ENCODE results near the gene TMEM132A.

TMEM132A gene

DNA sequence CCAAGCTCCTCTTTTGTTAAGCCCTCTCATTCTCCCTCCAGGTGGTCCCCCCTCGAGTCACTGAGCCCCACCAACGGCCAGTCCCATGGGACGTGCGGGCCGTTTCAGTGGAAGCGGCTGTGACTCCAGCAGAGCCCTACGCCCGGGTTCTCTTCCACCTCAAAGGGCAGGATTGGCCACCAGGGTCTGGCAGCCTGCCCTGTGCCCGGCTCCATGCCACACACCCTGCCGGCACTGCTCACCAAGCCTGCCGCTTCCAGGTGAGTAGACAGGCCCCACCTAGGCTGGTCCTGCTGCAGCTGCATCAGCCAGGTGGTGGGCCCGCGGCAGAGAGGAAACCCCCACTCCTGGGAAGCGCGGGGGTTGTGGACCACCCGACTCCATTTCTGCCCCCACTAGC lies 3.3 kb downstream of the TMEM132A start:
- peaks cover 4% of the 10 kb centered on the region; the same call in 1 of the 2 replicates for H4K20me1 ChIP-seq (ENCODE audit: insufficient read depth, low read length)
- no peaks in the 10 kb centered on the region for H3K4me1 ChIP-seq (ENCODE audit: low read length)
- no peak overlapping the region for H3K4me2 ChIP-seq (ENCODE audit: low read depth, low read length)
- TF ChIP-seq EZH2 (optimal IDR thresholded peaks at IDR 0.05; ENCODE audit: low read depth, low read length): no peak
- TF ChIP-seq EZH2phosphoT487 (IDR thresholded peaks at IDR 0.05; ENCODE audit: low read length): no peak
- TF ChIP-seq, protein P1, sequence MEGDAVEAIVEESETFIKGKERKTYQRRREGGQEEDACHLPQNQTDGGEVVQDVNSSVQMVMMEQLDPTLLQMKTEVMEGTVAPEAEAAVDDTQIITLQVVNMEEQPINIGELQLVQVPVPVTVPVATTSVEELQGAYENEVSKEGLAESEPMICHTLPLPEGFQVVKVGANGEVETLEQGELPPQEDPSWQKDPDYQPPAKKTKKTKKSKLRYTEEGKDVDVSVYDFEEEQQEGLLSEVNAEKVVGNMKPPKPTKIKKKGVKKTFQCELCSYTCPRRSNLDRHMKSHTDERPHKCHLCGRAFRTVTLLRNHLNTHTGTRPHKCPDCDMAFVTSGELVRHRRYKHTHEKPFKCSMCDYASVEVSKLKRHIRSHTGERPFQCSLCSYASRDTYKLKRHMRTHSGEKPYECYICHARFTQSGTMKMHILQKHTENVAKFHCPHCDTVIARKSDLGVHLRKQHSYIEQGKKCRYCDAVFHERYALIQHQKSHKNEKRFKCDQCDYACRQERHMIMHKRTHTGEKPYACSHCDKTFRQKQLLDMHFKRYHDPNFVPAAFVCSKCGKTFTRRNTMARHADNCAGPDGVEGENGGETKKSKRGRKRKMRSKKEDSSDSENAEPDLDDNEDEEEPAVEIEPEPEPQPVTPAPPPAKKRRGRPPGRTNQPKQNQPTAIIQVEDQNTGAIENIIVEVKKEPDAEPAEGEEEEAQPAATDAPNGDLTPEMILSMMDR (IDR thresholded peaks at IDR 0.05; ENCODE audit: low read length): no peak
- H3K4me3 ChIP-seq (ENCODE audit: low read length): no peak overlapping the region
- H3K27ac ChIP-seq (ENCODE audit: low read length): no peak overlapping the region
- no peak overlapping the region for H2AFZ ChIP-seq (ENCODE audit: low read length)
- no peaks in the 10 kb centered on the region for H3K79me2 ChIP-seq (ENCODE audit: low read length)
- no peaks in the 10 kb centered on the region for H3K9me2 ChIP-seq (replicated peaks; ENCODE audit: insufficient read depth, low read length)
- H3K36me3 ChIP-seq (replicated peaks; ENCODE audit: insufficient read depth, low read length): no peaks in the 10 kb centered on the region
- no peak overlapping the region for H3K9ac ChIP-seq (ENCODE audit: low read length)
- H3K9me3 ChIP-seq (replicated peaks; ENCODE audit: insufficient read depth, low read length): no peaks in the 10 kb centered on the region
- DNase-seq: no peak
- peaks cover 26% of the 10 kb centered on the region for H3K27me3 ChIP-seq (replicated peaks; ENCODE audit: insufficient read depth, low read length)
- H3F3A ChIP-seq (ENCODE audit: insufficient read depth, low read length): peaks cover 11% of the 10 kb centered on the region; the same call in 1 of the 2 replicates

DNA sequence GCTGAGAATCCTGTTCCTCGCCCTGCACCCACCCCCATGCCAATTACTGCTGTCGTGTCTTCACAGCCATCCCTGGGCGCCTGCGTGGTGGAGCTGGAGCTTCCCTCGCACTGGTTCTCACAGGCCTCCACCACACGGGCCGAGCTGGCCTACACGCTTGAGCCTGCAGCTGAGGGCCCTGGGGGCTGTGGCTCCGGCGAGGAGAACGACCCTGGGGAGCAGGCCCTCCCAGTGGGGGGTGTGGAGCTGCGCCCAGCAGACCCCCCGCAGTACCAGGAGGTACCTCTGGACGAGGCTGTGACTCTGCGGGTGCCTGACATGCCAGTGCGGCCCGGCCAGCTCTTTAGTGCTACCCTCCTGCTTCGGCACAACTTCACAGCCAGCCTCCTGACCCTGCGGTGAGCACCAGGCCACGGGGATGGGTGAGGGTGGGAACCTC lies 4.3 kb downstream of the TMEM132A start:
- no peaks in the 10 kb centered on the region for H3K9me3 ChIP-seq (replicated peaks; ENCODE audit: insufficient read depth, low read length)
- TF ChIP-seq EZH2 (optimal IDR thresholded peaks at IDR 0.05; ENCODE audit: low read depth, low read length) (no peak), EZH2phosphoT487 (IDR thresholded peaks at IDR 0.05; ENCODE audit: low read length) (no peak)
- TF ChIP-seq, protein P1 (IDR thresholded peaks at IDR 0.05; ENCODE audit: low read length): no peak
- no peaks in the 10 kb centered on the region for H3K9me2 ChIP-seq (replicated peaks; ENCODE audit: insufficient read depth, low read length)
- peaks cover 4% of the 10 kb centered on the region; the same call in 1 of the 2 replicates for H3F3A ChIP-seq (ENCODE audit: insufficient read depth, low read length)
- H4K20me1 ChIP-seq (ENCODE audit: insufficient read depth, low read length): 0 out of 2 replicates have a peak, but pooled peaks cover under 1% of the 10 kb centered on the region
- H3K79me2 ChIP-seq (ENCODE audit: low read length): no peaks in the 10 kb centered on the region
- H3K27ac ChIP-seq (ENCODE audit: low read length): no peak overlapping the region
- H3K4me3 ChIP-seq (ENCODE audit: low read length): no peak overlapping the region
- no peak overlapping the region for H2AFZ ChIP-seq (ENCODE audit: low read length)
- DNase-seq: no peak
- H3K36me3 ChIP-seq (replicated peaks; ENCODE audit: insufficient read depth, low read length): no peaks in the 10 kb centered on the region
- H3K9ac ChIP-seq (ENCODE audit: low read length): no peak overlapping the region
- H3K27me3 ChIP-seq (replicated peaks; ENCODE audit: insufficient read depth, low read length): peaks cover 26% of the 10 kb centered on the region
- H3K4me1 ChIP-seq (ENCODE audit: low read length): no peaks in the 10 kb centered on the region
- H3K4me2 ChIP-seq (ENCODE audit: low read depth, low read length): no peak overlapping the region

DNA sequence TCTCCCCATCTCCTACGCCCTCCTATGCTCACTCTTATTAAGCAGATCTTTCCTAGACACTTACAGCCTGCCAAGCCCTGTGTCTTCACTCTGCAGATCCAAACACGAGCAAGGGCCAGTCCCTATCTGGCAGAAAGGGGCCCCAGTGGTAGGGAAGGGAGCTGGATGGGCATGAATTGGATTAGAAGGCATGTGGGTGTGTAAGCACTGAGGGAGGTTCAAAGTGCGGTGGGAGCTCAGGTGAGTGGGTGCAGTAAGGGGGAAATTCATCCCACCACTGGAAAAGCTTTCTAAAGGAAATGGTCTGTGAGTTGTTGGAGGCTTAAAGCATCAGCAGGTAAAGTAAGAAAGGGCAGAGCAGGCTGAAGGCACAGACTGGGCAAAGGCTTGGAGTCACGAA lies 5.5 kb downstream of the TMEM132A start:
- H3F3A ChIP-seq (ENCODE audit: insufficient read depth, low read length): peaks cover 4% of the 10 kb centered on the region; the same call in 1 of the 2 replicates
- TF ChIP-seq EZH2 (optimal IDR thresholded peaks at IDR 0.05; ENCODE audit: low read depth, low read length) (no peak), EZH2phosphoT487 (IDR thresholded peaks at IDR 0.05; ENCODE audit: low read length) (no peak)
- TF ChIP-seq, protein P1 (IDR thresholded peaks at IDR 0.05; ENCODE audit: low read length): no peak
- H4K20me1 ChIP-seq (ENCODE audit: insufficient read depth, low read length): no peaks in the 10 kb centered on the region
- H2AFZ ChIP-seq (ENCODE audit: low read length): no peak overlapping the region
- H3K36me3 ChIP-seq (replicated peaks; ENCODE audit: insufficient read depth, low read length): no peaks in the 10 kb centered on the region
- H3K4me3 ChIP-seq (ENCODE audit: low read length): no peak overlapping the region
- no peak overlapping the region for H3K4me2 ChIP-seq (ENCODE audit: low read depth, low read length)
- H3K79me2 ChIP-seq (ENCODE audit: low read length): no peaks in the 10 kb centered on the region
- peaks cover 27% of the 10 kb centered on the region for H3K27me3 ChIP-seq (replicated peaks; ENCODE audit: insufficient read depth, low read length)
- no peaks in the 10 kb centered on the region for H3K4me1 ChIP-seq (ENCODE audit: low read length)
- no peaks in the 10 kb centered on the region for H3K9me2 ChIP-seq (replicated peaks; ENCODE audit: insufficient read depth, low read length)
- no peak overlapping the region for H3K9ac ChIP-seq (ENCODE audit: low read length)
- no peaks in the 10 kb centered on the region for H3K9me3 ChIP-seq (replicated peaks; ENCODE audit: insufficient read depth, low read length)
- H3K27ac ChIP-seq (ENCODE audit: low read length): no peak overlapping the region
- DNase-seq: no peak
